Fibroblast of skin of scalp (primary cell): ENCODE data around the gene RAB33B.
A peak's percentile ranks its signal among the peaks of the same experiment; 100 is the strongest.

Experiments
- DNase-seq: peaks from one replicate; pipeline ENCODE4 v3.0.0-alpha.2; 2013

Gene RAB33B

DNA sequence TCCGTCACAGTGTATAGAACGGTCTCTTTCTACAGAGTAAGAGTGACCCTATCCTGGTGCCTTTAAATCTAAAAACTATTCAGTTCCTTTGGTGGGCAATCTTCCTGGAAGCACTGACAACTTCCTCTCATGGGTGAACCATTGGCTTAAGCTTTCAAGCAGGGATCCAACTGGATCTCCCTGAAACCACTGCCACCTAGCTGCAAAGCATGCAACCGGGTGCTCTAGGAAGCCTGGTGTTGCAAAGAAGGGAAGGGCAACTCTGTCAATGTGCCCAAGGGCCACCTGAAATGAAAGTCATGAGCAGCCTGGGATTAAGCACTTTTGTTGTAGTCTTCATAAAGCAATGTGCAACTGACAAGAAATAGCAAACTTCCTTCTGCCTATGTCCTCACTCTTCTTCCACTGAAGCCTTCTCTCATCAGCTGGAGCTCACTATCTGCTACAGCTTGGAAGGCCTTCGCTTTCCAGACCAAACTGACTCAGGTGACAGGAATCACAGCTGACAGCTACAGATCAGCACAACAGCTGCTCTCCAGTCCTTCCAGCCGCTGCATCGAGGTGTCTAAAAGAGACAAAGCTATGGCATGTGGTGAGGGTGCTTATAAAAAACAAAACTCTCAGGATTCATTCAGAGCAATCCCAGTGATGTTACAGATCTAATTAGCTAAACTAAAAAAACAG, 55.9 kb downstream of the RAB33B start:
- DNase-seq = no peak

DNA sequence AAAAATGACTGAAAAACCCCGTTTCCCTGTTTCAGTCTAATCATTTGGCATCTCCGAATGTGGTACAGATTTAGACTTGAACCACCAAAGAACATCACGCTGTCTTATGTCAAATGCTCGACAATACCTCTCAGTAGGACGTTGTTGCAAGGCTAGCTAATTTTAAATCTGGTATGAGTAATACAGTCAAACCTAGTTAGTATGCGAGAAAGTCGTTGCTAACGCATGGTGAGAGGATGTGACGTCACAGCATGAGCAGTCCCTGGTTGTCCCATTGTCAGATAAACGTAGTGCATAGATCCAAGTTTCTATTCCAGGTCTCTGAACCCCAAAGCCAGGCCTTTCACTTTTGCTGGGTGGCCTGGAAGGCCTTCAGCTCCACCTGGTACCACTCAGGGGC, 57.4 kb downstream of the RAB33B start:
- peak; percentile 21 for DNase-seq

DNA sequence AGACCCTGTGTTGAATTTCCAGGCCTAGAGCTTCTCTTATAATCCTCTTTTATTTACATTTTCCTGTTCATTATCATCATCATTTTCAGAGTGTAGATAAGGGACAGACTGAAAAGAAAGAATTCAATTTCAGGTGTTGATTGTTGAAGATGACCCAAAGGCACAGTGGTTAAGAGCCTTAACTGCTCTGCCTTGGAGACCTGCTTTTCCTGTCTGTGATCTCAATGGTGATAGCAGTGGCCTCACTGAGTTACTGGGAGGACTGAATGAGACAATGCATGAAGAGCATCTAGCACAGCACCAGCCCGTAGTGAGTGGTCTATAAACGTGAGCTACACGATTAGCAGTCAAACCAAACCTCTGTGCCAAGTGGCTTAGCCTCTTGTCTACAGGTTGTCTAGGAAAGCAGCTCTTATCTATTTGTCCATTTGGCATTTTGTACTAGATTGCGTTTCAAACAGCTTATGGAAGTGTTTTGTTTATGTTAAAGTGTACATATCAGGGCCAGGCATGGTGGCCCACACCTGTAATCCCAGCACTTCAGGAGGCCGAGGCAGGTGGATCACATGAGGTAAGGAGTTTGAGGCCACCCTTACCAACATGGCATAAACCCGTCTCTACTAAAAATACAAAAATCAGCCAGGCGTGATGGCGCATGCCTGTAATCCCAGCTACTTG, 60.6 kb downstream of the RAB33B start:
- no peak for DNase-seq

DNA sequence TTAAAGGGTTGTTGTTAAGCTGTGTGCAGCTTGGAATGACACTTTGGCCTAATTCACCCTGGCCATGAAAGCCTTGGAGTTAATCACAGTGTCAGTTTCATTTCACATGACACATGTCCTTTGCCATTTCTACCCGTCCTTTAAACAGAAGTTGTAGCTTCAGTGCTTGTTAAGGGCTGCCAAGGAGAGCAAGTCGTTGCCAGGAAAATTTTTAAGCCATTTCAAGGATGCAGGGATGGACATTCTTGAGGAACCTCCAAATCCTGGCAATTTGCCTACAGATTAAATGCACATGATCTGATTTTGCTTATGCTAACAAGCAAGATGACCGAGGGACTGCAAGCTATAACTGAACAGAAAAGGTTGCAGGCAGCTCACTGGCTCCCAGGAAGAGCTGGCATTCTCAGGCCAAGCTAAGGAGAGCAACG, 61.6 kb downstream of the RAB33B start:
- DNase-seq = no peak

DNA sequence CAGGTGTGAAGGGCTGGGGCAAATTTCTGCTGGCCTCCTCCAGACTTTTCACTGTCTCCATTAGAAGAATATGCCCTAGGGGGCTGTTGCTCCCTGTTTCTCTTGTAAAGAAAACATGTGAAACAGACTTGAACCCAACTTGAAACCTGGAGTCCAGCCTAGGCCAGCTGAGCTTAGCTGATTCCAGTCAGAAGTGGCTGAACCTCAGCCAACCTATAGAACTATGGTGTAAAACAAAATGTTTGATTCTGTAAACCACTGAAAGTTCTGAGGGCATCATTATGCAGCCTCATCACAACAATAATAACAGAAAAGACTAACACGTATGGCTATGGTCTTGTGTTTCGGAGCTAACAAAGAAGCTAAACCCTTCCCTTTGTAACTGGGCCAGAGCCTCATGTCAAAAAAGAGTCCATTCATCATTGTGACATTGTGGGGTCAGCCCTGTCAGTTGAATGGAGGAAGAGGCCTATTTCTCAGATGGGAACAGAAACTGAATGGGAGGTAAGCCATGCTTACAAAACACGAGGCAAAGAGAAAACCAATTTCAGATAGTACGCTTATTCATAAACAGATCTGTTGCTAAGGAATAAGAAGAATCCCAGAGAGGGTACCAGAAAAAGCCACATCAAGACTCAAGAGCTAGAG, 68.0 kb downstream of the RAB33B start:
- no peak for DNase-seq

DNA sequence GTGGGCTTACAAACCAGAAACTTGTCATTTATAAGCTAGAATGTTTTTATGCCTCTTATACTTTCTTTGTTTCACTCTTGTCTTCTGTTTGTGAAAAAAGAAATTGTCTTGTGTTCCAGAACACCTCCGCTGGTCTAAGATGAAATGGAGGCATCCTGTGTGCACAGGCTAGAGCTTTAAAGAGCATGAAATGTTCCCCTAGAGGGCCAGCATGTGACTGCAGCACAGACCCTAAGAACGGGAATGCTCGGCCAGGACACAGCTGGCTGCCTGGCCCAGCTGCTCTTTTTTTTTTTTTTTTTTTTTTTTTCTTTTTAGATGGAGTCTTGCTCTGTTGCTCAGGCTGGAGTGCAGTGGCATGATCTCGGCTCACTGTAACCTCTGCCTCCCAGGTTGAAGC, 68.5 kb downstream of the RAB33B start:
- DNase-seq = no peak

DNA sequence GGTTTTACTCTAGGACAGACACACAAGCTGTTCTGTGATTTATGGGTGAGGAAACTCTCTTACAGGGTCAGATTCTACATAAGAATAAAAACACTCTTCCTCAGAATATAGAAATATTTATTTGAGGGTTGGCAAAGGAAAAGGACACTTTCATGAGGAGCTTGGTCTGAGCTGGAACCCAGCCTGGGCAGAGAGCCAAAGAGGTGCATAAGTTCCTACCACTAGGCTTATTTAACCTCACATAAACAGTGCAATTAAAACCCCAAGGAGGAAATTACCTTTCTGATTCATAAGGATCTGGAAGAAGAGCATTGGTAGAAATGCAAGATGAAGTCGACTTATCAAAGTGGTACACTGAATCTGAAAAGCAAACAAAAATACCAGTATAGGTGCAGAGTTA, 69.2 kb downstream of the RAB33B start:
- no peak for DNase-seq

DNA sequence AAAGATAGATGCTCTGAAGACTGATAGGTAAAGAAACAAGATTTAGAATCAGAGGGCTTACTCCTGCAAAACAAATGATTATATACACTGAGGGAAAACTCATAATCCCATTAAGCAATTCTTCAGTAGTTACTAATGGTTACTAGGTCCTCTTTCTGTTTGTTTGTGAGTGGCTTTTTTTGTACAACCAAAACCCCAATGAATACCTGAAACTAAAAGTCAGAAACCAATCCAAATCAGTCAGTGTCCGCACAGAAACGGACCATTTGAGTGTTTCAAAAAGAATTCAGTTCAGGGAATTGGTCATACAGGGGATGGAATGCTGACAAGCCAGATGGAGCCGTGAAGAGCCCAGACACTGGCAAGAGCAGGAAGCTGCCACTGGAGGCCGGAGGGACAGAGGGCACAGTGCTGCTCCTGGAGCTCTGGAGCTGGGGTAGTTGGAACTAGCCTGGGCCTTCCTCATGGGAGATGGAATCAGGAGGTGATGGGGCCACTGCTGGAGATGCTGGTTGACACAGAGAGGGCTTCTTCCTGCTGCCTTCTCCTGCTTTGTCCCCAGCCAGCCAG, 70.2 kb downstream of the RAB33B start:
- DNase-seq = no peak

DNA sequence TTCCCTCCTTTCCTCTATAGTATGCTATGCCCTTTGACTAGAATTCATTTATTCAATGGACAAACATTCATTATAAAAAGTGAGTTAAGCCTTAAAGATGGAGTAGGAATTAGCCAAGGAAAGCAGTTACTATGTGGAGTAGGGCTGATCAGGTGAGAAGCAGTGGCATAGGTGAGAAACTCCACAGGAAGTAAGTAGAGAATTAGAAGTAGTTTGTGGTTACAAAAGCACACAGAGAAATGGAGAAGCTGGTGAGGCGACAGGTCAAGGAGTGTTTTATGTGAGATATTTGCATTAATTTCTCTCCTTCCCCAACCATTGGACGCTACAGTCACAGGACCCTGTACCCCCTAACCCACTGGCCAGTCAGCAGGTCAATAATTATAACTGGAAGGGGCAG, 71.5 kb downstream of the RAB33B start:
- DNase-seq = no peak
